GM19238 (cell line): ENCODE data around the gene IFNA17.
"Not testable (repeated sequence)": the region's sequence is repeated elsewhere in the genome, so short reads cannot be mapped to it uniquely, and the experiment has no call there.

Experiments used
- DNase-seq: peaks from one replicate; pipeline ENCODE4 v3.0.0; 2011; ENCODE audit warnings: low spot score; ENCODE audit not compliant: insufficient read length

IFNA17 gene

DNA sequence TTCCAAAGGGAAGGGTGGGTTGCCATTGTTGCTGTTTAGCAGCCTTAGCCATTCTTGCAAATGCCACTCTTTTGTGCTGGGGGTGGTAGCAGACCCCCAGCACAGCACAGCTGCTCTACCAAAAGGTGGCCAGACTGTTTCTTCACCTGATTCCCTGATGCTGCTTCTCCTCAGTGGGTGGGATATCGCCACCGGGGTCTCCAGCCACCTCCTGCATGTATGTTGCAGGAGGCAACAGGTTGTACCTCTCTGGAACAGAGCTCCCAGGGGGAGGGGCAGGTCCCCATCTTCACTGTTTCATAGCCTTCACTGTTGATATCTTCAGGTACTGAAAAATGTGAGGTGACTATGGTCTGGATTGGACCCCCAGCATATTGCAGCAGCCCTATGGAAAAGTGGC is 17.2 kb downstream of the IFNA17 start:
- not testable (repeated sequence) for DNase-seq

DNA sequence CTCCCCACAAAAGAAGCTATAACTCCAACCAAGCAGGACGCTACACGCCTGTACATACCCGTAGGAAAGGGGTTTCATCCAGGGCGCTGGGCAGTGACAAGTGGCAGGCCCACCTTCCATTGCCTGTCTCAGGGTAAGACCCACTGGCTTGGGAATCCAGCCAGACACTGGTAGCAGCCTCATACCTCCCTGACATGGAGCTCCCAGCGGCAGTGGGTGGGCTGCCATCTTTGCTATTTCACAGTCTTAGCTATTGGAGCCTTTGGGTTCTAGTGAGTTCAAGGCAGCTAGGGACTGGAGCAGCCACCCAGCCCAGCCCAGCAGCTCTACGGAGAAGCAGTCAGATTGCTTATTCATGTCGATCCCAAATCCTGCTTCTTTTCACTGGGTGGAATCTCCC is 17.7 kb downstream of the IFNA17 start:
- DNase-seq = no peak

DNA sequence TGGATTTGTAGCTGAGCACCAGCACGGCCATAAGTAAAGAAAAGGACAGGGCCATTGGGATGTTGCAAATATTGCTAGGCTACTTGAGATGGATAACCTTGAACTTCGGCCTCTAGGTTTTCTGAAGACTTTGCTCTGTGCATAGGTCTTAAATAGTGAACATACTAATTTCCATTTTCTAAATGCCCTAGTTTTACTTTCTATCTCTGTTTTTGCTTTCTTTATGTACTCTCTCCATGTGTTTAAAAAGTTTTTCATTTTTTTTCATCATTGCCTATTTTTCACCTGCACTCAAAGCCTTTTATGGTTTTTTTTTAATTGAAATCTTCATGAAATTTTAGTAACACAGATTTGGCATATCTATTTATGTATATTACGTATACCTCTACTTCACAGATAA is 21.0 kb downstream of the IFNA17 start, which contains the start of gene IFNA10:
TSS of gene IFNA10 (minus strand) at position 101 of the 400 bp plus-strand sequence. CDS start at position 55, 46 bp downstream.
- DNase-seq = not testable (repeated sequence)

DNA sequence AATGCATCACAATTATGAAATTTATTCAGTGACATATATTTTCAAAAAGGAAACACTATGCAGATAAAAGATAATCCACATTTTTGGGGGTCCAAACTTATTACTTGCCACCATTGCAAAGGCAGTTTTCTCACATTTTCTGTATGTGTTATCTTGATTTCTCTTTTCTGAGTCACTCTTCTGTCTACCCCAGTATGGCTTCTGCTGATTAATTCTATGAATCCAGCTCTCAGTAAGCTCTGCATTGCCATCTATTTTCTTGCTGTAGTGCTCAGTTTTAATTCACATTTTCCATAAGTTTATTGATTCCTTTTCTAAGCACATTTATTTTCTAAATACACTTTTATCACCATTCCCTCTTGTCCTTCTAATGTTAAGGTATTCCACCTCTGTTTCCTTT is 22.8 kb downstream of the IFNA17 start:
- DNase-seq = no peak

DNA sequence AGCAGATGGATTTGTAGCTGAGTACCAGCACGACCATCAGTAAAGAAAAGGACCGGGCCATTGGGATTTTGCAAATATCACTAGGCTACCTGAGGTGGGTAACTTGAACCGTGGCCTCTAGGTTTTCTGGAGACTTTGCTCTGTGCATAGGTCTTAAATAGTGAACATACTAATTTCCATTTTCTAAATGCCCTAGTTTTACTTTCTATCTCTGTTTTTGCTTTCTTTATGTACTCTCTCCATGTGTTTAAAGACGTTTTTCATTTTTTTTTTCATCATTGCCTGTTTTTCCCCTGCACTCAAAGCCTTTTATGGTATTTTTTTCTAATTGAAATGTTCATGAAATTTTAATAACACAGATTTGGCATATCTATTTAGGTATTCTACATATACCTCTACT is 25.9 kb downstream of the IFNA17 start, which contains the start of gene IFNA7:
TSS of gene IFNA7 (minus strand) at position 101 of the 400 bp plus-strand sequence. CDS start at position 61, 40 bp downstream.
- not testable (repeated sequence) for DNase-seq

DNA sequence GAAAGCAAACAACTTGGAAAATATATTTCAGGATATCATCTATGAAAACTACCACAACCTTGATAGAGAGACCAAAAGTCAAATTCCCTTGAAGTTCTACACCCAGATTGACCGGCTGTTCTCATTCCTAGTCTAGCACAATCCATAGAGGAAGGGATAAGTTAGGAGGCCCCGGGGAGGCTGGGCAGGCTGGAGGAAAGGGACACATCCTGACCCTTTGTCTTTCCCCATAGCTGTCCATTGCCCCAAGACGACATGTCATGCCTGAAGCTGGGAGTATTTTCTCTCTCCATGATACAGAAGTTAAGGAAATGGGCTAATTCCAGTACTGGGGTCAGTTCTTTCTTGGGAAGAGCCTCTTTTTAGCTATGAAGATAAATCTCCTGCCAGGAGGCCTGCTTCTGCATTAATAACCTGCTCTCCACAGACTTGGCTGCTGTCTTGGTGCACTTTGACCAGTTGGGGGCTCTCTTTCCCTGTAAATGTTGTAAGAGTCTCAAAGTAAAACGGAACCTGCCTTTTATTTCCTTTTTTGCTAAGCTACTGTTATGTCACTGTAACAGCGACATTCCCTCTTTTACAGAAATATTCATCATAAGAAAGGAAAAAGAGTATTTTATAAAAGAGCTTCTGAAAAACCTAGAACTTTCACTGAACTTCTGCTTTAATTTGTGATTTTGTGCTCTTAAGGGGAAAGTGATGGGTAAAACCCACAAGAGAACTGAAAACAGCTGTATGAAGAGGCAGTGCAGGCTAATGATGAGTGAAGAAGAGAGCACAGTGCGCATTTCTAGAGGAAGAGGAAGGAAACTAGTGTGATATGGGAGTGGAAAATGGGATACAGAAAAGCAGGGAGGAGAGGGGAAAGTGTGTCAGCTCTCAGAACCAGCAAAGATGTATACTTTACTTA is 32.9 kb downstream of the IFNA17 start:
- not testable (repeated sequence) for DNase-seq

DNA sequence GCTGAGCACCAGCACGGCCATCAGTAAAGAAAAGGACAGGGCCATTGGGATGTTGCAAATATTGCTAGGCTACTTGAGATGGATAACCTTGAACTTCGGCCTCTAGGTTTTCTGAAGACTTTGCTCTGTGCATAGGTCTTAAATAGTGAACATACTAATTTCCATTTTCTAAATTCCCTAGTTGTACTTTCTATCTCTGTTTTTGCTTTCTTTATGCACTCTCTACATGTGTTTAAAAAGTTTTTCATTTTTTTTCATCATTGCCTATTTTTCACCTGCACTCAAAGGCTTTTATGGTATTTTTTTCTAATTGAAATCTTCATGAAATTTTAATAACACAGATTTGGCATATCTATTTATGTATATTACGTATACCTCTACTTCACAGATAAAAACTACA is 40.5 kb downstream of the IFNA17 start, which contains the start of gene IFNA4:
TSS of gene IFNA4 (minus strand) at position 101 of the 400 bp plus-strand sequence. CDS start at position 45, 56 bp downstream.
- DNase-seq = not testable (repeated sequence)

DNA sequence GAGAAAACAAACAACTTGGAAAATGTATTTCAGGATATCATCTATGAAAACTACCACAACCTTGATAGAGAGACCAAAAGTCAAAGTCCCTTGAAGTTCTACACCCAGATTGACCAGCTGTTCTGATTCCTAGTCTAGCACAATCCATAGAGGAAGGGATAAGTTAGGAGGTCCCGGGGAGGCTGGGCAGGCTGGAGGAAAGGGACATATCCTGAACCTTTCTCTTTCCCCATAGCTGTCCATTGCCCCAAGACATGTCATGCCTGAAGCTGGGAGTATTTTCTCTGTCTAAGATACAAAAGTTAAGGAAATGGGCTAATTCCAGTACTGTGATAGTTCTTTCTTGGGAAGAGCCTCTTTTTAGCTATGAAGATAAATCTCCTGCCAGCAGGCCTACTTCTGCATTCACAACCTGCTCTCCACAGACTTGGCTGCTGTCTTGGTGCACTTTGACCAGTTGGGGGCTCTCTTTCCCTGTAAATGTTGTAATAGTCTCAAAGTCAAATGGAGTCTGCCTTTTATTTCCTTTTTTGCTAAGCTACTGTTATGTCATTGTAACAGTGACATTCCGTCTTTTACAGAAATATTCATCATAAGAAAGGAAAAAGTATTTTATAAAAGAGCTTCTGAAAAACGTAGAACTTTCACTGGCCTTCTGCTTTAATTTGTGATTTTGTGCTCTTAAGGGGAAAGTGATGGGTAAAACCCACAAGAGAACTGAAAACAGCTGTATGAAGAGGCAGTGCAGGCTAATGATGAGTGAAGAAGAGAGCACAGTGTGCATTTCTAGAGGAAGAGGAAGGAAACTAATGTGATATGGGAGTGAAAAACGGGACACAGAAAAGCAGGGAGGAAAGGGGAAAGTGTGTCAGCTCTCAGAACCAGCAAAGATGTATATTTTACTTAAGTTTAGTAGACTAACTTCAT is 44.9 kb downstream of the IFNA17 start:
- not testable (repeated sequence) for DNase-seq
